ENCODE results near the gene TRPM3.
A peak's percentile ranks its signal among the peaks of the same experiment; 100 is the strongest.

TRPM3 gene

DNA sequence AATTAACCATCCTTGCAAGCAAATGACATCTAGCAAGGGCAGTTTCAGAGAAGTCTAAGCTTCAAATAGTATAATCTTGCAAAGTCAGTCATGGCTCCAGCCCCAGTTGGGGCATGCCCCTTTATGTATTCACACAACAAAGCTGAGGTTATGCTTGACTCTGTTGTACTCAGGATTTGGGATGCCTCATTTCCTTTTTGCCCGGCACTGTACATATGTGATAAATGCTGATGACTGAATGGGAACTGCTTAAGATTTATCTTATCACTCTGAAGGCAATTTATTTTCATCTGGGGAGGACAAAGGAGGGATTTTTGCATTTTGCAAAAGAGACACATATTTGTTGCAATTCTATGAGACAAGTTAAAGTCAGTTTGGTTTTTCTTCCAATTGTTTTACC lies 219.2 kb downstream of the TRPM3 start:
- H3K27me3 ChIP-seq (replicated peaks), result no peaks in the 10 kb centered on the region
- H3K27ac ChIP-seq, result peak overlapping the region; percentile 78
- no peaks in the 10 kb centered on the region for H3K36me3 ChIP-seq (replicated peaks)
- H3K4me3 ChIP-seq (ENCODE audit: low read depth, low read length), result no peak overlapping the region
- TF ChIP-seq, protein P1, sequence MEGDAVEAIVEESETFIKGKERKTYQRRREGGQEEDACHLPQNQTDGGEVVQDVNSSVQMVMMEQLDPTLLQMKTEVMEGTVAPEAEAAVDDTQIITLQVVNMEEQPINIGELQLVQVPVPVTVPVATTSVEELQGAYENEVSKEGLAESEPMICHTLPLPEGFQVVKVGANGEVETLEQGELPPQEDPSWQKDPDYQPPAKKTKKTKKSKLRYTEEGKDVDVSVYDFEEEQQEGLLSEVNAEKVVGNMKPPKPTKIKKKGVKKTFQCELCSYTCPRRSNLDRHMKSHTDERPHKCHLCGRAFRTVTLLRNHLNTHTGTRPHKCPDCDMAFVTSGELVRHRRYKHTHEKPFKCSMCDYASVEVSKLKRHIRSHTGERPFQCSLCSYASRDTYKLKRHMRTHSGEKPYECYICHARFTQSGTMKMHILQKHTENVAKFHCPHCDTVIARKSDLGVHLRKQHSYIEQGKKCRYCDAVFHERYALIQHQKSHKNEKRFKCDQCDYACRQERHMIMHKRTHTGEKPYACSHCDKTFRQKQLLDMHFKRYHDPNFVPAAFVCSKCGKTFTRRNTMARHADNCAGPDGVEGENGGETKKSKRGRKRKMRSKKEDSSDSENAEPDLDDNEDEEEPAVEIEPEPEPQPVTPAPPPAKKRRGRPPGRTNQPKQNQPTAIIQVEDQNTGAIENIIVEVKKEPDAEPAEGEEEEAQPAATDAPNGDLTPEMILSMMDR (IDR thresholded peaks at IDR 0.05; ENCODE audit: low read depth, low read length, missing control alignments), result no peak
- DNase-seq, result peak; percentile 43
- in situ Hi-C loops (cut with HindIII; ENCODE audit: low pct_ligation_motif_present, low sequenced_read_pairs), result no loop called here

DNA sequence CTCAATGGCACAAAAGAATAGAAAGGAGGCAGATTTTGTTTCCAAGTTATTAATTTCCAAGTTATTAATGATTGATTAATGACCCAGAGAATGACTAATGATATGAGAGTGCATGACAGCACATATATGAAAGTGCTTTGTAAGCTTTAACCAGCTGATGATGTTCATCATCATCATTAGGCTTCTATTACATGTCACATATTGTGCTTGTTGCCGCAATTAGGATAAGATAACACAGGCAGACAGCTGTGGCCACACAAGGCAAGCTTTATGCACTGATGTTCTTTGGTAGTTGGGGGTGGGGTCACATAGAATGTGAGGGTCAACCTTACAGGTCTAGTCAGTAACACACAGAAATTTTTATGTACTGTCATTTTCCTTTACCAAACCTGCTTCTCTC lies 219.7 kb downstream of the TRPM3 start:
- peak overlapping the region; percentile 78 for H3K27ac ChIP-seq
- no peaks in the 10 kb centered on the region for H3K27me3 ChIP-seq (replicated peaks)
- H3K4me3 ChIP-seq (ENCODE audit: low read depth, low read length), result no peak overlapping the region
- in situ Hi-C loops (cut with HindIII; ENCODE audit: low pct_ligation_motif_present, low sequenced_read_pairs), result no loop called here
- H3K36me3 ChIP-seq (replicated peaks), result no peaks in the 10 kb centered on the region
- DNase-seq, result no peak
- TF ChIP-seq, protein P1 (IDR thresholded peaks at IDR 0.05; ENCODE audit: low read depth, low read length, missing control alignments), result no peak

DNA sequence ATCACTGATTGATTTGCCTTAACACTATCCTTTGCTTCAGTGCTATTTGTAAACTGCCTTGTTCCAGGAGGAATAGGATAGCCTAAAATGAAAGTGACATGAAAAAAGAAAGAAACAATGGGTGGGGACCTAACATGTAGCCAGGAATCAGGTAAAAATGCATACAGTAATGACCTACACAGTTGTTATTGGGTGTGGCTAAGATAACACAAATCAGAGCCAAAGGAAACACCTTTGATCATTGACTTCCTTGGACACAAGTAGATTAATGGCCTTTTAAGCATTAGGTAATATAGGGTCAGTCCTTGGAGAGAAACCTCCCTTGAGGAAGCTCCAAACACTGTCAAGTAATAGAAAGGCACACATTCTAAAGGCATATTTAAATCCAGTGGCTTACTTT lies 220.4 kb downstream of the TRPM3 start:
- in situ Hi-C loops (cut with HindIII; ENCODE audit: low pct_ligation_motif_present, low sequenced_read_pairs), result no loop called here
- H3K27ac ChIP-seq, result no peak overlapping the region
- TF ChIP-seq, protein P1 (IDR thresholded peaks at IDR 0.05; ENCODE audit: low read depth, low read length, missing control alignments), result no peak

DNA sequence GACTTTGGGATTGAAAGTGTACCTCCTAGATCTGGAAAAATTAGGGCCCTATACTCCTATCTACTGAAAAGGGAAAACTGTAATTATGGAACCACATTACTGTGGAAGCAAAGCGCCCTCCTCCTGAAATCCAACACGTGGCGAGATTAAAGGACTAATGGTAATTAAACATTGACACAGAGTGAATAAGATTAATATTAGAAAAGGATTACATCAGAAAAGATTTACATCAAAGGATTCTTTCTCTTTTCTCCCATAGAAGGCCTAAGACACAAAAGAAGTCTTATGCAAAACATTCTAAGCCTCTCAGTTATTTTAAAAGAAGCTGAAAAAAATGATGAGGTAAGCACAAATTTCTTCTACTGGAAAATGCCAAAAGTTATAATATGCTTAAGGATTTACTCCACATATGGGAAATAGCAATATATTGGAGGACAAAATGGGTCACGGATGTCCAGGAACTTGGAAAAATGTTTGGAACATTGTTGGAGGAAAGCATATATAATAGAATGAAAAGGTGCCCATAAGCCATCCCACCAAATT lies 227.8 kb downstream of the TRPM3 start:
- no peak overlapping the region for H3K27ac ChIP-seq
- H3K36me3 ChIP-seq (replicated peaks), result no peaks in the 10 kb centered on the region
- no peak overlapping the region for H3K4me3 ChIP-seq (ENCODE audit: low read depth, low read length)
- TF ChIP-seq, protein P1 (IDR thresholded peaks at IDR 0.05; ENCODE audit: low read depth, low read length, missing control alignments), result no peak
- H3K27me3 ChIP-seq (replicated peaks), result no peaks in the 10 kb centered on the region
- in situ Hi-C loops (cut with HindIII; ENCODE audit: low pct_ligation_motif_present, low sequenced_read_pairs), result no loop called here
- no peak for DNase-seq

More for the DNA sequence above, 220.4 kb downstream of the TRPM3 start:
- Histone ChIP-seq H3K36me3 (replicated peaks) (no peaks in the 10 kb centered on the region), H3K4me3 (ENCODE audit: low read depth, low read length) (no peak overlapping the region), H3K27me3 (replicated peaks) (no peaks in the 10 kb centered on the region)
- no peak for DNase-seq

DNA sequence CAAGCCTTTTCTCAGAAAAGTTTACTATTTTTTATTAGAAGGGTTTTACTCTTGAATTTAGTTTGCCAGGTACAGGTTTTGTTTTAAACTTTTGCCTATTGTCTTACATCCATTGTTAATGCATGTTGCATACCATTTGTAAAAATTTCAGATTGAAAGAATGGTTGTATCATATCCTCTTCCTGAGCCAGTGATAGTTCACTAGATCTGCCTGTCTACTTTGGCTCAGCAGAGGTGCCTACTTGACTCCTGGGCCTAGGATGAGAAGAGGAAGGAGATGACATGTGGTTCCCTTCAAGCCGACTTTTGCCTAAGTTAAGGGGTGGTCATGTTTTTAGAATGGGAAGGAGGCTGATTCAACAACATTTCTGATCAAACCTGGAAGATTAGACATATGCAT lies 232.9 kb downstream of the TRPM3 start:
- Histone ChIP-seq H3K27ac (no peak overlapping the region), H3K4me3 (ENCODE audit: low read depth, low read length) (no peak overlapping the region), H3K36me3 (replicated peaks) (no peaks in the 10 kb centered on the region), H3K27me3 (replicated peaks) (no peaks in the 10 kb centered on the region)
- no peak for DNase-seq
- TF ChIP-seq, protein P1 (IDR thresholded peaks at IDR 0.05; ENCODE audit: low read depth, low read length, missing control alignments), result no peak
- in situ Hi-C loops (cut with HindIII; ENCODE audit: low pct_ligation_motif_present, low sequenced_read_pairs), result no loop called here

DNA sequence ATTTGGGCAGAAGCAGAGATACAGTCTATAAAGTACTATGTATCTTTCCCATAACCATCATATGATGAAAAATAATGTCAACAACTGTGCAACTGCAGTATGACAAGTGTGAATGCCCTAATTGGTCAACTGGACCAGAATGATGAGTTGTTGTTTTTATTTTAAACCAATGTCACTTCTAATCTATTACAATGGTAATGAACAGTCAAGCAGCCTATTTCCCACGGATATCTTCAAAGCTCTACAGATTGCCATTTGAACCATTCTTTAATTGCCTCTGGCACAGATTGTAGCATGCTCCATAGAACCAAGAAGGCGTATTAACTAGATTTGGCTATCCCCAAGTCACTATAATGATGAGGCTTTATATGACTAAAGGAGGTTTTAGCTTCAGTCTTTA lies 233.6 kb downstream of the TRPM3 start:
- no peak for DNase-seq
- no peaks in the 10 kb centered on the region for H3K27me3 ChIP-seq (replicated peaks)
- TF ChIP-seq, protein P1 (IDR thresholded peaks at IDR 0.05; ENCODE audit: low read depth, low read length, missing control alignments), result no peak
- no peak overlapping the region for H3K27ac ChIP-seq
- no peaks in the 10 kb centered on the region for H3K36me3 ChIP-seq (replicated peaks)
- in situ Hi-C loops (cut with HindIII; ENCODE audit: low pct_ligation_motif_present, low sequenced_read_pairs), result no loop called here
- no peak overlapping the region for H3K4me3 ChIP-seq (ENCODE audit: low read depth, low read length)
